HG03558 (cell line): ENCODE data around the gene AHSG.

Experiments
- ATAC-seq: cut with Tn5 transposase; IDR thresholded peaks from one replicate; pipeline ENCODE4 v1.9.1; 2021; ENCODE audit warnings: moderate number of reproducible peaks; ENCODE audit not compliant: unreplicated experiment; ENCODE audit errors: extremely low read depth

The AHSG gene

DNA sequence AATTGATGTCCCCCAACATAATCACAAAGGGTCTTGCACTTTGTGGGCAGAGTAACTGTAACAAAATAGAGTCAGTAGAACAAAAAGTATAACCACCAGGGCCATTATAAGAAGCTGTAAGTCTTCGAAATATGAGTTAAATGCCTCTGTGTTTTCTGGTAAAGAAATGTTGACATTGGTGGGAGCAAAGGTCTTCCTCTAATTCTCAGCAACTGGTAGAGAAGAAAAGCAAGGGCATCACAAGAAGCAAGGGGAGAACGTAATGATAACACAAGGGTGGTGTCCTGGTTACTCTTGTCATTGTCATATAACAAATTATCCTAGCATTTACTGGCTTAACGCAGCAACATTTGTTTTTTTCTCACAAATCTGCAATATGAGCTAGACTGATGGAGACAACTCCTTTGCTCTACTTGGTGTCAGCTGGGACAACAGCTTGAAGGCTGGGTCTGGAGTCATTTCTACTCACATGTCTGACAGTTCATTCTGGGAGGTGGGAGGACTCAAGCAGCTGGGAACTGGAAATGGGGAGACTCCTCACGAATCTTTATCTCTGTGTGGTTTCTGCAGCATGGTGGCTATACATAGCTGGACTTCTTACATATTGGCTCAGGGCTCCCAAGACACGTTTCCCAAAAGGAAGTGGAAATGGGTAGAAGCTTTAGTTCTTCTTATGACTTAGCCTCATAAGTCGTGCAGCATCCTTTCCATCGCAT is 22.1 kb upstream of the AHSG start:
- no peak for ATAC-seq

DNA sequence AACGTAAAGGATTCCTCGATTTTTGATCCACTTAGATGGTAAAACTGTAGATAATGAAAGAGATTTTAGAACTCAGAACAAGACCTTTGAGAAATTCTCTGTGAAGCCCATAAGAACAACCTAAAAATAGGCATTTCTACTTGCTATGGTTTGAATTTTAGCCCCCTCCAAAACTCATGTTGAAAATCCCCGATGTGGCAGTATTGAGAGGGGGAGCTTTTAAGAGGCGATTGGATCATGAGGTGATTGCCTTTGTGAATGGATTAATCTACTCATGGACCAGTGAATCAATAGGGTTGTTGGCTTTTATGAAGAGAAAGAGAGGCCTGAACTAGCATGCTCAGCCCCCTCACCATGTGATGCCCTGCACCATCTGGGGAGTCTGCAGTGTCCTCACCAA is 20.2 kb upstream of the AHSG start:
- ATAC-seq, result no peak

DNA sequence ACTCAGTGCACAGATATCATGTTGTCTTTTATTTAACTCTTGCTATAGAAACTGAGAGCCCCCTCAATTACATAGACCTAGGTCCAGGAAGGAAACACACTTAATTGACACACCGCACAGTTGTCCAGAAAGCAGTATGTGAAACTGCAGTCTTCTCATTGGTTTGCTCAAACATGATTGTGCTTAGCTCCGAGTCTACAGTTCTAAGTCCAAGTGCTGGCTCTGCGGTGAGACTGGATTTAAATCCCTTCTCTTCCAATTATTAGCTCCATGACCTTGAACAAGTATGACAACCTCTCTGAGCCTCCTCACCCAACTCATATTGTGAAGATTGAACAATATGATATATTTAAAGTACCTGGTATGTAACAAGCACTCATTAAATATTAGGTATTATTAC is 19.0 kb upstream of the AHSG start:
- no peak for ATAC-seq

DNA sequence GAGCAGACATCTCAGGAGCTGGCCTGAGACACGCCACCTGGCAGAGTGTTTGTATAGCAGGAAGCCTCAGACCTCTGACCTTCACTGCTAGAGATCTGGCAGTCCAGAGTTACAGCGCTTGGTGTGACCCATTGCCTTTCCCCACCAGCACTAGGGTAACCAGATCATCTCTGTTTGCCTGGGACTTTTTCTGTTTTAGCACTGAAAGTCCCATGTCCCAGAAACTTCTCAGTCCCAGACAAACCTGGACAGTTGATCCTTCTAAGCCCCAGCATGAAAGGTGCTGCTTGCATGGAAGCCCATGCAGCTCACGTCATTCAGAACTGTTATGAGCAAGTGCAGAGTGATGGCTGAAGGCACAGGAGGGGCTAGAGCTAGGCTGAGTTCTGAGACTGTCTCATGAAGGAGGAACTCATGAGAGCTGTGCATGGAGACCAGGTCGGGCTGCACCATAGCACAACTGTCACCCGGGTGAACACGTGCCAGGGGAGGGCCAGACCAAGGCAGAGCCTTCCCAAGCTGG is 18.2 kb upstream of the AHSG start:
- ATAC-seq, result no peak

DNA sequence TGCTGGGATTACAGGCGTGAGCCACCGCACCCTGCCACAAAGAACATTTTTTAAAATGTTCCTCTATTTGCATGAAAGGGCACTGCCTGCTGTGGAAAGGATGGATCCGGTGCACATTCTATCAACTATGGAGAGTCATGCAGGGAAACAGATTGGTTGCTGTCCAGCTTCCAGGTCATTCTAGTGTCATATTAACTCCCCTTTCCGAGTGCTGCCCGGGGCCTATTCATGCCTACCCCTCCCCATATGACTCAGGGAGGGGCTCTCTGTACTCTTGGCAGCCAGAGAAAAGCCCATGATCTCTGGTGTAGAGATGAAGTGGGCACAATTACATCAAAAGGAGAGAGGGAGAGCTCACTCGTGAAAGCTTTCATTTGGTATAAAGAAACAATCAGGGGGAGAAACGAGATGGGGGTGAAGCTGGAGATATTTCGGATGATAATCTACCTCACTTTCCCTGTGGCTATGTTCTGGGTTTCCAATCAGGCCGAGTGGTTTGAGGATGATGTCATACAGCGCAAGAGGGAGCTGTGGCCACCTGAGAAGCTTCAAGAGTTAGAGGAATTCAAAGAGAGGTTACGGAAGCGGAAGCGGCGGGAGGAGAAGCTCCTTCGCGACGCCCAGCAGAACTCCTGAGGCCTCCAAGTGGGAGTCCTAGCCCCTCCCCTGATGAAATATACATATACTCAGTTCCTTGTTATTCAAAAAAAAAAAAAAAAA is 16.1 kb upstream of the AHSG start:
- no peak for ATAC-seq

DNA sequence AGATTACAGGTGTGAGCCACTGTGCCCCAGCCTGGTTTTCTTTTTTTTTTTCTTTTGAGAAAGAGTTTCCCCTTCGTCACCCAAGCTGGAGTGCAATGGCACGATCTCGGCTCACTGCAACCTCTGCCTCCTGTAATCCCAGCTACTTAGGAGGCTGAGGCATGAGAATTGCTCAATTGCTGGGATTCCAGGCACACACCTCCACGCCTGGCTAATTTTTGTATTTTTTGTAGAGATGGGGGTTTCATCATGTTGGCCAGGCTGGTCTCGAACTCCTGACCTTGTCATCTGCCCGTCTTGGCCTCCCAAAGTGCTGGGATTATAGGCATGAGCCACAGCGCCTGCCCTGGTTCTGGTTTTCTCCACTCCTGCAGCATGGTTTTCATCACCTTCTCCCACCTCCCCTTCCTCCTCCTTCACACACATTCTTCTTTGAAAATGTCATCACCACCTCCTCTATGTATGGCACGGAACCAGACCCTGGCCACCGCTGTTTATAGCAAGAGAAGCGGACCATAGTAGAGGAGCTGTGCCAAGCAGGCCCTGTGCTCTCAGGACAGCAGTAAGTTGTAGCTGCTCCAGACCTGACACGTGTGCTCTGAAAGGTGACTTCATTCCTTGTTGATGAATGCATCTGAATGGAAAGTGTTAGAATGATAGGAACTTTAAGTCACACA is 14.6 kb upstream of the AHSG start:
- ATAC-seq, result no peak

DNA sequence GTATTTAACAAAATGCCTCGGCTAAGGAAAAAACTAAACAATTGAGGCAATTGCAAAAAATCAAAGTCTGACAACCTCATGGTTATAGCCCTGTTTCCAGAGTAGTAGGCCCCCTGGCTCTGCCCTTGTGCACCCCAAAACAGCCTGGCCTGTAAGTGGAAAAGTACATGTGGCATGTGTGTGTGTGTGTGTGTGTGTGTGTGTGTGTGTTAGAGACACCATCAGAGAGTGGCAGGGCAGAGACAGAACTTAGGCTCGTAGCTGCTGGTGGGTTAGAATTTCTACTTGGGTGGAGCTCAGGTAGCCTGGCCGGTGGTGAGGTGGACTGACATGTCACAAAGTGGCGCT is 14.1 kb upstream of the AHSG start:
- ATAC-seq, result no peak

DNA sequence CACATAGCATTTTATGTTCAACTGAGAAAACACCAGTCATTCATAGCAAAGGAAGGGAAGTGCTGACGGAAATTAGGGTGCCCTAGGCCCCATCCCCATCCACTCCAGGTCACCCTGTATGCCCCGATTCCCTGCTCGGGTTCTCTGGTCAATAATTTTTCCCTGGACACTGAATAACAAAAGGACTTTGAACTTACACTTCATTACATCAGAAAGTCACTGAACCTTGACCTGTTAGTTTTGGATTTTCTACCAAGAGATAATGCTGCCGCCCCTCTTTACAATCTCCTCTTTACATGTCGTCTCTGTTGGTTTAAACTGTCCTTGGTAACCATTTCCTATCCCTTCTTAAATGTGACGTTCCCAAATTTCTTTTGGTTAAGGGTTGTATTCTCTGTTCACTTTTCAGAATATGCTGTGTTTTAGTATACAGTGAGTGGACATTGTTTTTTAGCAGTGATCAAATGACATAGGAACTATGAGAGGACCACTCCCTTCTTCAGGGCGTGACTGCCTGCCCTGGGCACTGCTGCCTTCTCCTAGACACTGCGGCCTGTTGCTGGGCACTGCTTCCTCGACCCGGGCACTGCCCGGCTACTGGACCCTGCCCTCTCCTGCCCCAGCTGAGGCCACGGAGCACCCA is 13.6 kb upstream of the AHSG start:
- ATAC-seq, result no peak

DNA sequence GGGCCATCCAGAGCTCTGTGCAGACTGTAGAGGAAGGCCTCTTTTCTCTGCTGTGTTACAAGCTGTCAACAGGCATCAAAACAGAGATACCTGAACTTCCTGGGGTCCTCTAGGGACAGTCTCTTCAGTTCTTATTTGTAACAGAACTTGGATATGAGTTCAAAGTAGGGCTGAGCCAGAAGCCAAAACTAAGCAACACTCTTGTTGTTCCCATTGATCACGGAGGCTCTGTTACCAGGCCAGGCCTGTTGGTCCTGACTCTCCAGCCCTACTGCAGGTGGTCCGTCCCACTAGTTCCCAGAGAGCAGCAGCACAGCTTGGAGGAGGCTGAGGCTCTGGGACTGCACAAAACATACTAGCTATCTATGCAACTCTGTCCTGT is 13.1 kb upstream of the AHSG start:
- ATAC-seq, result no peak

DNA sequence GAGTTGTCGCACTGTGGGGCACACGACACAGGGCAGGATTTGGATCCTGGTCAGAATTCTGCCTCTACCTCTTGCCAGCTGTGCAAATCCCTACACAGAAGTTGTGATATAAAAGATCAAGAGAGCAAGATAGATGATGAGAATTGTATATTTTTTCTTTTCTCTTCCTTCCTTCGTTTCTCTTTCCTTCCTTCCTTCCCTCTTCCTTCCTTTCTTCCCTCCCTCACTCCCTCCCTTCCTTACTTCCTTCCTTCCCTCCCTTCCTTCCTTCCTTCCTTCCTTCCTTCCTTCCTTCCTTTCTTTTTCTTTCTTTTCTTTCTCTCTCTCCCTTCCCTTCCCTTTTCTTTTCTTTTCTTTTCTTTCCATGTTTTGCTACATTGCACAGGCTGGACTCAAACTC is 12.0 kb upstream of the AHSG start:
- ATAC-seq, result no peak

DNA sequence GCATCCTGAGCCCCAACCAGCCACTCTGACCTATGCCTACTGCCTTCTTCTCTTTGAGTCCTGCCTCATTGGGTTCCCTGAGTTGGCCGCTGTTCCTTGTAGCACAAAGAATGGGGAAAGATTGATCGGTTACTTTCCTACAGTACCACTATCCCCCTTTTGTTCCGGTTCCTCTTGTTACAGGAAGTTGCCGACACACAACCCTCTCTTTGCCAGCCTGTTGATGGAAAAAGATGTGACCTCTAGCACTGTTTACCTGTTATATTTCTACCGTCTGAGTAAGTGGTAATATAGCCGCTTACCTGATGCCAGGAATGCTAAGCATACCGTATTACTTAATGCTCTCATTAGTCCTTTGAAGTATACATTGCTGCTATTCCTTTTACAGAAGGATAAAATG is 9.7 kb upstream of the AHSG start:
- ATAC-seq, result no peak

DNA sequence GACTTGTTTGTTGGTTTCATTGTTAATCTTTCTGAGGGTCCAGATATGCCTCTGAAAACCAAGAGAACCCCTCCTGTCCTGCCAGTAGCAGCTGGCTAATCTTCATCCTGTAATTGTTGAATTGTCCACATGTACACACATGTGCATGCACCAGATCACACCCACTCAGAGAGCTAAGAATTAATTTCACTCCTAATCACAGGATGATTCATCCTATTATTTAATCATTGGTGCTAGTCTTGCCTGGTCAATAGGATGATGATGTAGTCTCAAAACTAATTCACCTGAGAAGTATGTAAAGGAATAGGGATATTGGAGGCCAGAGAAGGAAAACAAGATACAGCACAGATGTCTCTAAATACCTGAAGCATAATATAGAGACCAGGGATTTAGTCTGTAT is 7.8 kb upstream of the AHSG start:
- ATAC-seq, result no peak

DNA sequence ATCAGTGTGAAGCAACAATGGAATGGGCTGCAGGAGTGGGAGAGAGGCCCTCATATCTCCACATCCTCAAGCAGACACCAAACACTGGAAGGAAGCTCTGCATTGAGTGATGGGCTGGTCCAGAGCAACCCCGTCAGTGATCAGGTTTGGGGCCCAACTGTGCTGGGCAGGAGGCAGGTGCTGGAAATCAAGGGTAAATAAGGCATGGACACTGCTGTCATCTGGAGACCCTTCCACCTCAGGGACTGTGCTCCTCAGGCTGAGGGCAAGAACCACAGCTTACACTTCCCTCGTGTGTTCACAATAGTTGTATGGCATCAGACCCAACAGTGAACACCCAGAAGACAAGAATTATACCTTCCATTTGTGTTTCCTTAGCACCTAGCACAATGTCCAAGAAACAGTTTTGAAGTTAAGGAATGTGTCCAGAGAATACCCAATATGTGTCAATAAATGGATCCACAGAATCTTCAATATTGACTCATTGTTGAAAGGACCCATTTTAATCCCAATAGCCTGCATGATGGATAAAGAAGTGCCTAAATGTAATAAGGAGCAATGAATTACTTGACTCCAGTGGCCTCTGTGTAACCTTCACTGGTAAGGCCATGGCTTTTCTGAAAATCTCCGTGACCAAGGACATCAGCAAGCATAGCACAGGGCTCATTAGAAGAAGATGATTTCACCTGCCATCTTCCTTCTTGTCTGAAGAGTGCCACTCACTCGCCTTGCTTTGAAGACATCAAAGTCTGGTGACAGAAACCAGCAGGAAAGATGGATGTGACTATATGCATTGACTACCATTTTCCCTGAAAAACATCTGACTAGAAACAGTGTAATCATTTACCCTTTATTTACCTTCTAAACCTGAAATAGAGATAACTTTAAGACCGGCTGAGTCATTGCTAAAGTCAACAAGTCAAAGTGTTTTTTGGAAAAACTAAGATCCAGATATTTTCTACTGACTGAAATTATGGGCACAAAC is 7.0 kb upstream of the AHSG start:
- no peak for ATAC-seq

DNA sequence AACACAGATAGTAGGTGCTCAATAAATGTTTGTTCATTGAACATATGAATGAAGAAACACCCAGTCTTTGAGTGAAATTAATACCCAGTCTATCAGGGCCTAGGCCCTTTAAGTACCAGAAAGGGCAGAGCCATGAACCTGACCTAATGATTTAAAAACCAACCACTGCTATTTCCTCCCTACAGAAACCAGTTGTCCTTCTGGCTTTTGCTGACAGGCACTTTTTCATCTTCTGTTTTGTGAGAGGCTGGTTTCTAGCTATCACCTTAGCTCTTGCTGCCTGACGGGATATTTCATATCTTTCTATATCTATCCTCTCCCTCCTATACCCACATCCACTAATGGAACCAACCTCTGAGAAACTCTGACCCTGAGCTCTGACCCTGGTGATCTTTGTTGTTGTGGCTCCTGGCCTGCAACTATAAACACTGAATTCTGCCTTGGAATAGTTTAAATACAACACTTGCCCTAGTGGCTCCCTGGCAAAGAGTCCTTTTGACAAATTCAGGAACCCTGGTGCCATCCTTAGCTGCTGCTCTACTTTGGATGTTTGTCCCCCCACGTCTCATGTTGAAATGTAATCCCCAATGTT is 4.1 kb upstream of the AHSG start:
- no peak for ATAC-seq

DNA sequence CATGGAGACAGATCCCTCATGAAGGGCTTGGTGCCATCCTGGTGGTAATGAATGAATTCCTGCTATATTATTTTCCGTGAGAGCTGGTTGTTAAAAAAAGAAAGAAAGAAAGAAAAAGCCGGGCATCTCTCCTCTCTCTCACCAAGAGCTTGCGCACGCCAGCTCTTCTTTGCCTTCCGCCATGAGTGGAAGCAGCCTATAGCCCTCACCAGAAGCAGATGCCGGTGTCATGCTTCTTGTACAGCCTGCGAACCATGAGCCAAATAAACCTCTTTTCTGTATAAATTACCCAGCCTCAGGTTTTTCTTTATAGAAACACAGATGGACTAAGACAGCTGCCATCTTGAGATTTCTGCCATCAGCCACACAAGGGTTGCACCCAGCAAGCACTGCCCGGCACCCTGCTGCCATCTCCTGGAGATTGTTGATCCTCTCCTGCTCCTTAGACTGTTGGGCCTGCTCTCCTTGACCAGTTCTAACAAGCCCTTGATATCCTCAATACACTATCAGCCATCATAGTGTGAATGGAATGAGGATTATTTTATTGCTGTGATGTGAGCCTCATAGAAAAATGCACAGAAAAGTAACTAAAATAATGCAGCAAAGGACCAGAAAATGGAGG is 3.5 kb upstream of the AHSG start:
- ATAC-seq, result no peak

DNA sequence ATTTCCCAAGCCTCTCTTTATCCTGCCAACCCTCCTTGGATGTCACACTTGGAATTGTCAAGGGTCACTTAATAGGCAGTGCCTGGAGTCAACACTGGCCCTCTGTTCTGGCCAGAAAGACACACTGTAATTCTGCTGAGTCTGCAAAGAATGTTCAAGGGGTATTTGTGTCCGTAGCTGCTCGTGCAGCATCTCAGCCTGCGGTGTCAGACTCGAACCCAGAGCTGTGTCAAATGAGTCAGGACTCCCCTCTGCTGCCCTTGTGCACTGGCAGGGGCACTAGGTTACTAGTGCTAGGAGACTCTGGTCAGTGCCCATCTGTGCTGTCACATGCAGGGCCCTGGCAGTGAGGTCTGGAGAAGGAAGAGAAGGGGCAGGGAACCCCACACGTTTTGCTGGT is 795 bp upstream of the AHSG start:
- ATAC-seq, result no peak

DNA sequence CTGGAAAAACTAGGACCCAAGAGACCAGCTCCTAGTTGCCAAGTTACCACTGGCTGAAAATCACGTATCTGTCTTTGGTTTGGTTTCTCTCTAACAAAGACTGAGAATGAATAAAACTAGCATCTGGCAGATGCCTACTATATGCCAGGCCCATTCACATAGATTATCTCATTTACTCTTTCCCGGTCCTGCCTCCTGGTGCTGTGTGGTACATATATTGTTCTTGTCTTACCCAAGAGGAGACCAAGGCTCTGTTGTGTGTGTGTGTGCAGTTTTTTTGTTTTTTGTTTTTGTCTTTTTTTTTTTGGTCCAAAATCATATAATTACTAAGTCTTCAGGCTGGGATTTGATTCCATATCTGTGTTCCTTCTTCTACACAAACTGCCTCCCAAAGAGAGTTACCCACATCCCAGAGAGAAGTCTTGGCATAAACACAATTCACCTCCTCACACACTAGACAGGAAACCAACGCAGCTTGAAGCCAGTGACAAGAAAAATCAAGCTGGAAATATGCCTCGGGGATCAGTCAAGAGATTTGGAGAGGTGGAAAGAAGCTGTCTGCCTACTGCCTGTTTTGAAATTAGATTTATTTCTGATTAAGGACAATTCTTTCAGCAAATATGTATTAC is 891 bp downstream of the AHSG start:
- ATAC-seq, result no peak

DNA sequence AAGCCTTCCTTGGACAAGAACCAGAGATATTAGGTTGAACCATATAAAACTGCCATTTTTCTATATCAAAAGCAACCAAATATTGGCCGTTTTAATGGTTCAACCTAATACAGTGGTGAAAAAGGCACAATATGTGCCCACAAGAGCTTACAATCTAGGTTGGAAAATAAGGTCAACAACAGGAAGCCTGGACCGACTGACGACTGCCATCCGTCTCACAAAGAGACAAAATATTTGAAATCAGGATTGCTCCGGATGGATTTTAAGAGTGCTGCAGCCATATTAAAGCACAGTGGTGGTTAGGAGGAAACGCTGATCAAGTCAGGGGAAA is 1.4 kb downstream of the AHSG start:
- ATAC-seq, result no peak
